H1 (cell line): ENCODE measurements around the gene NEO1. TPM values are rescaled to one million over a fixed set of nuclear protein-coding genes. Genes with fewer than 3 reads are reported as not detected.

Source experiments
- CTCF ChIA-PET: fragments of 300-600 bp; sonication (Branson Sonifier 250); formaldehyde crosslinking; loops from one replicate; lab custom pipeline; 2021; ENCODE audit not compliant: partially characterized antibody; lab: Charles Lee
- POLR2A ChIA-PET: fragments of 300-600 bp; sonication (Branson Sonifier 250); formaldehyde crosslinking; loops from one replicate; lab custom pipeline; 2021; ENCODE audit warnings: inconsistent platforms; ENCODE audit not compliant: partially characterized antibody; lab: Charles Lee
- DNase-seq, 2 experiments: peaks; one replicate each; pipeline versions ENCODE4 v3.0.0 to v3.0.0-alpha.2; 2010 to 2022; ENCODE audit warnings: low spot score in 2 of 2, low read depth in 1 of 2, mixed read lengths in 1 of 2
- FAIRE-seq: peaks from 2 replicates; lab custom pipeline; 2011; peaks lifted over from hg19 to GRCh38; lab: Jason Lieb, UNC
- H2AFZ ChIP-seq: 2 replicates; pipeline ENCODE4 v1.8.1; 2012; ENCODE audit warnings: low read length, inconsistent platforms
- H2AK5ac ChIP-seq: 2 replicates; pipeline ENCODE4 v1.6.1; 2013; ENCODE audit warnings: low read depth, low read length
- H2BK120ac ChIP-seq: replicated peaks from 2 replicates; pipeline ENCODE3; 2013; ENCODE audit warnings: low read depth, low read length, inconsistent platforms
- H2BK12ac ChIP-seq: 2 replicates; pipeline ENCODE4 v1.6.1; 2013; ENCODE audit warnings: low read depth, low read length
- H2BK15ac ChIP-seq: 2 replicates; pipeline ENCODE4 v1.6.1; 2013; ENCODE audit warnings: low read length
- H2BK20ac ChIP-seq: 2 replicates; pipeline ENCODE4 v1.6.1; 2013; ENCODE audit warnings: low read length
- H2BK5ac ChIP-seq: 2 replicates; pipeline ENCODE4 v1.6.1; 2013; ENCODE audit warnings: low read depth, low read length
- H3K14ac ChIP-seq: 2 replicates; pipeline ENCODE4 v1.6.1; 2013; ENCODE audit warnings: inconsistent platforms; ENCODE audit not compliant: insufficient read length
- H3K18ac ChIP-seq: 2 replicates; pipeline ENCODE4 v1.6.1; 2013; ENCODE audit warnings: low read length; ENCODE audit errors: extremely low read depth
- H3K23ac ChIP-seq: 2 replicates; pipeline ENCODE4 v1.6.1; 2013; ENCODE audit warnings: inconsistent platforms; ENCODE audit not compliant: insufficient read length
- H3K23me2 ChIP-seq: 2 replicates; pipeline ENCODE4 v1.6.1; 2013; ENCODE audit warnings: low read depth, low read length
- H3K27ac ChIP-seq: 2 replicates; pipeline ENCODE4 v1.6.1; 2011; ENCODE audit warnings: low read depth, low read length, inconsistent platforms
- H3K27me3 ChIP-seq, 4 experiments: replicated peaks in 1 of 4; 1 replicate in 1 of 4; 2 replicates in 3 of 4; pipeline versions ENCODE4 v1.6.1 to v1.8.1; 2011 to 2013; ENCODE audit warnings: low read length in 3 of 4, mild to moderate bottlenecking in 3 of 4, inconsistent platforms in 2 of 4, mixed read lengths in 2 of 4, moderate library complexity in 1 of 4; ENCODE audit not compliant: control insufficient read depth in 3 of 4, insufficient read depth in 3 of 4; ENCODE audit errors: extremely low read depth in 1 of 4
- H3K36me3 ChIP-seq, 4 experiments: 2 replicates each; pipeline versions ENCODE4 v1.6.1 to v1.8.1; 2011 to 2013; ENCODE audit warnings: mild to moderate bottlenecking in 4 of 4, low read length in 3 of 4, moderate library complexity in 2 of 4, control low read depth in 1 of 4, inconsistent platforms in 1 of 4; ENCODE audit not compliant: insufficient read depth in 4 of 4, control insufficient read depth in 2 of 4
- H3K4ac ChIP-seq: replicated peaks from 2 replicates; pipeline ENCODE3; 2013; ENCODE audit warnings: low read length, low read depth, mixed read lengths, inconsistent platforms; ENCODE audit not compliant: insufficient read length
- H3K4me1 ChIP-seq, 4 experiments: replicated peaks in 1 of 4; 1 replicate in 1 of 4; 2 replicates in 3 of 4; pipeline versions ENCODE4 v1.6.1 to v1.8.1; 2011 to 2013; ENCODE audit warnings: low read length in 3 of 4, inconsistent platforms in 2 of 4, mixed read lengths in 1 of 4; ENCODE audit not compliant: insufficient read depth in 4 of 4, control insufficient read depth in 3 of 4
- H3K4me2 ChIP-seq, 2 experiments: 2 replicates each; pipeline versions ENCODE4 v1.6.1 to v1.8.1; 2011 to 2013; ENCODE audit warnings: low read depth in 2 of 2, low read length in 2 of 2, control low read depth in 1 of 2, inconsistent platforms in 1 of 2, mild to moderate bottlenecking in 1 of 2; ENCODE audit not compliant: insufficient read depth in 1 of 2
- H3K4me3 ChIP-seq, 4 experiments: fragments of 200-600, 300-600 bp in 1 of 4; sonication (generic), shearing (Covaris generic), sonication (Bioruptor Twin) in 1 of 4; 2 replicates each; pipeline versions ENCODE4 v1.5.1 to v1.8.1; 2011 to 2016; ENCODE audit warnings: low read length in 4 of 4, low read depth in 3 of 4, control low read depth in 2 of 4, inconsistent platforms in 2 of 4, mild to moderate bottlenecking in 2 of 4, mixed read lengths in 1 of 4, moderate library complexity in 1 of 4; ENCODE audit not compliant: insufficient read depth in 2 of 4; ENCODE audit errors: extremely low read depth in 1 of 4
- H3K56ac ChIP-seq: replicated peaks from 2 replicates; pipeline ENCODE3; 2013; ENCODE audit warnings: low read depth, mild to moderate bottlenecking, mixed read lengths, low read length, inconsistent platforms; ENCODE audit not compliant: insufficient read length
- H3K79me1 ChIP-seq: 2 replicates; pipeline ENCODE4 v1.6.1; 2013; ENCODE audit warnings: low read depth, low read length, control low read depth
- H3K79me2 ChIP-seq, 2 experiments: 2 replicates each; pipeline versions ENCODE4 v1.6.1 to v1.8.1; 2012 to 2013; ENCODE audit warnings: low read length in 2 of 2, mild to moderate bottlenecking in 2 of 2, inconsistent platforms in 1 of 2; ENCODE audit not compliant: insufficient read depth in 2 of 2, control insufficient read depth in 1 of 2
- H3K9ac ChIP-seq, 4 experiments: replicated peaks in 1 of 4; 1 replicate in 1 of 4; 2 replicates in 3 of 4; pipeline versions ENCODE4 v1.6.1 to v1.8.1; 2011 to 2013; ENCODE audit warnings: low read depth in 3 of 4, low read length in 3 of 4, control low read depth in 2 of 4, mild to moderate bottlenecking in 2 of 4, moderate library complexity in 2 of 4, inconsistent platforms in 1 of 4; ENCODE audit errors: extremely low read depth in 1 of 4
- H3K9me3 ChIP-seq, 2 experiments: 2 replicates each; pipeline versions ENCODE4 v1.6.1 to v1.8.1; 2012 to 2013; ENCODE audit warnings: mild to moderate bottlenecking in 2 of 2, moderate library complexity in 2 of 2, control low read depth in 1 of 2, inconsistent platforms in 1 of 2, low read depth in 1 of 2, low read length in 1 of 2, mixed read lengths in 1 of 2; ENCODE audit not compliant: insufficient read depth in 2 of 2
- H4K20me1 ChIP-seq, 2 experiments: replicated peaks in 1 of 2; 2 replicates each; pipeline versions ENCODE3 to v1.8.1; 2011 to 2013; ENCODE audit warnings: inconsistent platforms in 2 of 2, low read length in 2 of 2, mild to moderate bottlenecking in 1 of 2; ENCODE audit not compliant: insufficient read depth in 2 of 2, control insufficient read depth in 1 of 2
- H4K5ac ChIP-seq: 2 replicates; pipeline ENCODE4 v1.6.1; 2013; ENCODE audit warnings: low read length, low read depth, mixed read lengths, inconsistent platforms; ENCODE audit not compliant: insufficient read length
- H4K8ac ChIP-seq: 2 replicates; pipeline ENCODE4 v1.8.0; 2013; ENCODE audit warnings: mild to moderate bottlenecking, moderate library complexity, low read length, inconsistent platforms; ENCODE audit not compliant: insufficient read depth; ENCODE audit errors: extremely low read depth
- H4K91ac ChIP-seq: replicated peaks from 2 replicates; pipeline ENCODE3; 2013; ENCODE audit warnings: low read length, mixed read lengths, inconsistent platforms; ENCODE audit not compliant: insufficient read length
- CBX5 ChIP-seq: fragments of 300-800, 300-1000 bp; sonication (generic); IDR thresholded peaks from 2 replicates; pipeline ENCODE4 v1.7.1; 2016; ENCODE audit warnings: antibody characterized with exemption, low read length, low read depth
- CTBP2 ChIP-seq: IDR thresholded peaks from 2 replicates; pipeline ENCODE4 v1.7.0; 2011; ENCODE audit warnings: borderline replicate concordance, mild to moderate bottlenecking, moderate library complexity, mixed read lengths, low read length; ENCODE audit not compliant: insufficient read depth, insufficient read length
- GTF2F1 ChIP-seq: IDR thresholded peaks from 2 replicates; pipeline ENCODE4 v1.6.1; 2012; ENCODE audit warnings: low read depth, low read length, improper control_type of control experiment, borderline replicate concordance
- NANOG ChIP-seq: IDR thresholded peaks from 2 replicates; pipeline ENCODE4 v1.6.1; 2011; ENCODE audit warnings: low read length, low read depth, mild to moderate bottlenecking, inconsistent platforms; ENCODE audit not compliant: insufficient read depth, poor library complexity, severe bottlenecking
- NRF1 ChIP-seq: IDR thresholded peaks from 2 replicates; pipeline ENCODE4 v1.6.1; 2011; ENCODE audit warnings: mild to moderate bottlenecking, low read depth, low read length, improper control_type of control experiment
- RFX5 ChIP-seq: IDR thresholded peaks from 2 replicates; pipeline ENCODE4 v1.6.1; 2011; ENCODE audit warnings: low read depth, low read length, improper control_type of control experiment, borderline replicate concordance
- SIRT6 ChIP-seq: IDR thresholded peaks from one replicate; pipeline ENCODE4 v1.7.1; 2012; ENCODE audit warnings: low read length, inconsistent platforms
- SUZ12 ChIP-seq: fragments of 200-600 bp; sonication (generic); IDR thresholded peaks from 2 replicates; pipeline ENCODE4 v1.6.1; 2012; ENCODE audit warnings: mild to moderate bottlenecking, inconsistent platforms, low read length, moderate library complexity, mixed read lengths
- WGBS, 2 experiments: shearing (Covaris generic) in 1 of 2; methylation state at CpG; one replicate each; pipeline versions ENCODE4 v1.1.6 to v1.1.7; 2013 to 2015; ENCODE audit warnings: low lambda C conversion rate in 2 of 2, mixed read lengths in 2 of 2, inconsistent platforms in 1 of 2, low coverage in 1 of 2, missing lambda C conversion rate in 1 of 2; ENCODE audit not compliant: insufficient replicate concordance in 2 of 2, insufficient coverage in 1 of 2, insufficient read length in 1 of 2; ENCODE audit errors: extremely low coverage in 1 of 2, missing lambda C conversion rate in 1 of 2; 5-methylcytosine and 5-hydroxymethylcytosine counted together
- polyA plus RNA-seq, 7 experiments: library from polyadenylated mRNA; depleted of rRNA in 3 of 7; stranded (reverse) in 5 of 7; unstranded in 2 of 7; fragments of >200 nt in 5 of 7; fragments of 200-250 nt in 2 of 7; gene quantifications; 1 replicate in 5 of 7; 2 replicates in 1 of 7; 4 replicates in 1 of 7; pipeline versions ENCODE4 v1.2.1 to v1.2.3, GENCODE V29; 2011 to 2013; ENCODE audit warnings: missing spikeins in 2 of 7, mixed read lengths in 2 of 7
- total RNA-seq: library from RNA; stranded (reverse); fragmentation: NEBNext Ultra II Directional; extraction: Animal tissue kit (Norgen Biotek cat#: 25700); gene quantifications from 2 replicates; pipeline ENCODE4 v1.2.1, GENCODE V29; 2021
- TF ChIP-seq, protein P1 (sequence below), 3 experiments: IDR thresholded peaks; 1 replicate in 2 of 3; 2 replicates in 1 of 3; pipeline versions ENCODE4 v1.5.1 to v1.6.1; 2011; ENCODE audit warnings: low read length in 3 of 3, mild to moderate bottlenecking in 3 of 3, inconsistent platforms in 2 of 3, low read depth in 1 of 3, moderate library complexity in 1 of 3; ENCODE audit not compliant: insufficient read depth in 1 of 3; ENCODE audit errors: control extremely low read depth in 1 of 3
- TF ChIP-seq, protein P2 (sequence below): IDR thresholded peaks from 2 replicates; pipeline ENCODE4 v1.6.1; 2012; ENCODE audit warnings: inconsistent platforms

The NEO1 gene
- total and polyA plus RNA-seq, 2 of the 8 experiments (the other 6 are each of a cell fraction or from before 2014, with no cell fraction given) = 36.0 to 51.0 TPM

DNA sequence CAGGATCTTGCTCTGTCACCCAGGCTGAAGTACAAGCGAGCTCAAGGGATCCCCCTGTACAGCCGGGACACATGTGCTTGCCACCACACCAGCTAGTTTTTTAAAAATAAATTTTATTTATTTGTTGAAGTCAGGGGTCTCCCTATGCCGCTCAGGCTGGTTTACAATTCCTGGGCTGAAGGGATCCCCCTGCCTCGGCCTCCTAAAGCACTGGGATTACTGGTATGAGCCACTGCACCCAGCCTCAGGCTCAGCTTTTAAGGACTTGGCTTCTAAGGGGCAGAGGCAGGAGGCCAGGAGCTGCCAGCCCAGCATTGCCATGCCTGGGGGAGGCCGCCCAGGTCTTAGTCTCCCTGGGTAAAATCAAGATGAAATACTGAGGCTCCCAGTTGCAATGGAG, 279.2 kb downstream of the NEO1 start:
- FAIRE-seq = no peak
- H2BK20ac ChIP-seq = no peak overlapping the region
- H3K27ac ChIP-seq = no peak overlapping the region
- TF ChIP-seq NRF1 (no peak), CBX5 (no peak), SIRT6 (no peak), CTBP2 (no peak), SUZ12 (no peak), NANOG (no peak), GTF2F1 (no peak), RFX5 (no peak)
- TF ChIP-seq, protein P1, sequence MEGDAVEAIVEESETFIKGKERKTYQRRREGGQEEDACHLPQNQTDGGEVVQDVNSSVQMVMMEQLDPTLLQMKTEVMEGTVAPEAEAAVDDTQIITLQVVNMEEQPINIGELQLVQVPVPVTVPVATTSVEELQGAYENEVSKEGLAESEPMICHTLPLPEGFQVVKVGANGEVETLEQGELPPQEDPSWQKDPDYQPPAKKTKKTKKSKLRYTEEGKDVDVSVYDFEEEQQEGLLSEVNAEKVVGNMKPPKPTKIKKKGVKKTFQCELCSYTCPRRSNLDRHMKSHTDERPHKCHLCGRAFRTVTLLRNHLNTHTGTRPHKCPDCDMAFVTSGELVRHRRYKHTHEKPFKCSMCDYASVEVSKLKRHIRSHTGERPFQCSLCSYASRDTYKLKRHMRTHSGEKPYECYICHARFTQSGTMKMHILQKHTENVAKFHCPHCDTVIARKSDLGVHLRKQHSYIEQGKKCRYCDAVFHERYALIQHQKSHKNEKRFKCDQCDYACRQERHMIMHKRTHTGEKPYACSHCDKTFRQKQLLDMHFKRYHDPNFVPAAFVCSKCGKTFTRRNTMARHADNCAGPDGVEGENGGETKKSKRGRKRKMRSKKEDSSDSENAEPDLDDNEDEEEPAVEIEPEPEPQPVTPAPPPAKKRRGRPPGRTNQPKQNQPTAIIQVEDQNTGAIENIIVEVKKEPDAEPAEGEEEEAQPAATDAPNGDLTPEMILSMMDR (IDR thresholded peaks at IDR 0.05; ENCODE audit: control extremely low read depth in 1 of 3, insufficient read depth in 1 of 3, low read depth in 1 of 3, low read length in 3 of 3) = no peak
- TF ChIP-seq, protein P2, sequence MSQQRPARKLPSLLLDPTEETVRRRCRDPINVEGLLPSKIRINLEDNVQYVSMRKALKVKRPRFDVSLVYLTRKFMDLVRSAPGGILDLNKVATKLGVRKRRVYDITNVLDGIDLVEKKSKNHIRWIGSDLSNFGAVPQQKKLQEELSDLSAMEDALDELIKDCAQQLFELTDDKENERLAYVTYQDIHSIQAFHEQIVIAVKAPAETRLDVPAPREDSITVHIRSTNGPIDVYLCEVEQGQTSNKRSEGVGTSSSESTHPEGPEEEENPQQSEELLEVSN = no peak

More for the DNA sequence above, 279.2 kb downstream of the NEO1 start:
- no peaks in the 10 kb centered on the region for H3K9me3 ChIP-seq
- H3K14ac ChIP-seq = no peak overlapping the region
- peaks cover 0 to 4% of the 10 kb centered on the region in 2 experiments for H4K20me1 ChIP-seq
- no peak overlapping the region for H4K91ac ChIP-seq
- POLR2A ChIA-PET = interaction anchor here (1.4 kb wide), 1 partner anchor 11 kb away, joined by 4 read pairs; no protein-coding TSS in a partner anchor
- H4K8ac ChIP-seq = no peak overlapping the region; the same call in 1 of the 2 replicates
- H2AK5ac ChIP-seq = no peak overlapping the region
- H3K18ac ChIP-seq = no peak overlapping the region
- no peak overlapping the region for H3K56ac ChIP-seq
- H3K79me1 ChIP-seq = peaks cover 3% of the 10 kb centered on the region
- no peak overlapping the region for H3K4ac ChIP-seq
- no peak for DNase-seq
- H3K79me2 ChIP-seq = peaks cover 0 to 7% of the 10 kb centered on the region in 2 experiments; a peak in 1 of 4 replicates
- no peak overlapping the region for H2AFZ ChIP-seq
- H3K23me2 ChIP-seq = no peaks in the 10 kb centered on the region
- H2BK5ac ChIP-seq = no peak overlapping the region
- no peak overlapping the region for H2BK12ac ChIP-seq
- H4K5ac ChIP-seq = no peak overlapping the region
- peaks cover 0 to 7% (median 3%) of the 10 kb centered on the region in 4 experiments; a peak in 4 of 8 replicates for H3K36me3 ChIP-seq
- H3K4me1 ChIP-seq = peaks cover 0 to 8% (median 3%) of the 10 kb centered on the region in 4 experiments; a peak in 2 of 7 replicates
- no peak overlapping the region for H3K4me3 ChIP-seq
- no peak overlapping the region for H2BK15ac ChIP-seq
- CTCF ChIA-PET = no interaction called here
- no peak overlapping the region for H3K4me2 ChIP-seq
- H2BK120ac ChIP-seq = no peak overlapping the region
- H3K27me3 ChIP-seq = no peaks in the 10 kb centered on the region
- WGBS, 2 experiments = 85% methylated on average over 5 of the region's 5 CpGs; no CpG with 5 or more reads in 1 of the 2 experiments
- no peak overlapping the region for H3K23ac ChIP-seq
- H3K9ac ChIP-seq = no peak overlapping the region
